HCT116 (cell line): ENCODE measurements around the gene MFN1.

Experiments used
- CEBPB ChIP-seq: IDR thresholded peaks from 2 replicates; pipeline ENCODE4 v1.6.1; 2012; ENCODE audit warnings: low read depth
- CTCF ChIP-seq, 3 experiments: fragments of 200-600 bp in 1 of 3; sonication (generic) in 1 of 3; IDR thresholded peaks in 2 of 3; conservative IDR thresholded peaks in 1 of 3; 2 replicates each; pipeline ENCODE4 v1.5.1; 2012 to 2017; ENCODE audit warnings: low read depth in 2 of 3, low read length in 2 of 3, antibody characterized with exemption in 1 of 3, borderline replicate concordance in 1 of 3, control low read depth in 1 of 3, mild to moderate bottlenecking in 1 of 3, mixed read lengths in 1 of 3, mixed run types in 1 of 3, moderate library complexity in 1 of 3; ENCODE audit not compliant: insufficient read depth in 1 of 3
- JUND ChIP-seq: IDR thresholded peaks from 2 replicates; pipeline ENCODE4 v1.6.1; 2012
- POLR2A ChIP-seq: IDR thresholded peaks from 2 replicates; pipeline ENCODE4 v1.7.0; 2011; ENCODE audit warnings: borderline replicate concordance; ENCODE audit not compliant: insufficient read depth, insufficient read length; ENCODE audit errors: extremely low read depth
- POLR2AphosphoS5 ChIP-seq: IDR thresholded peaks from 2 replicates; pipeline ENCODE4 v1.6.1; 2011; ENCODE audit warnings: mild to moderate bottlenecking, low read depth, low read length, moderate library complexity
- SRF ChIP-seq: IDR thresholded peaks from 2 replicates; pipeline ENCODE4 v1.6.1; 2012; ENCODE audit warnings: low read depth
- YY1 ChIP-seq: IDR thresholded peaks from 2 replicates; pipeline ENCODE4 v1.6.1; 2011; ENCODE audit warnings: low read length, low read depth, moderate library complexity, mild to moderate bottlenecking; ENCODE audit not compliant: insufficient replicate concordance; ENCODE audit errors: extremely low read depth
- ZBTB33 ChIP-seq: IDR thresholded peaks from 2 replicates; pipeline ENCODE4 v1.6.1; 2011; ENCODE audit warnings: mild to moderate bottlenecking, low read length, moderate library complexity; ENCODE audit not compliant: insufficient replicate concordance; ENCODE audit errors: extremely low read depth

- TF ChIP-seq POLR2A = no peak
- TF ChIP-seq ZBTB33 = no peak
- no peak for TF ChIP-seq POLR2AphosphoS5
- TF ChIP-seq CTCF (IDR thresholded peaks at IDR 0.05 in 2 of 3, conservative IDR thresholded peaks at IDR 0.05 in 1 of 3; ENCODE audit: borderline replicate concordance in 1 of 3, insufficient read depth in 1 of 3, low read depth in 2 of 3, low read length in 2 of 3) = no peak
- no peak for TF ChIP-seq JUND
- TF ChIP-seq SRF = no peak
- no peak for TF ChIP-seq YY1
- no peak for TF ChIP-seq CEBPB
Observed at GRCh38 chr3:179369621-179370020, 22.1 kb downstream of the MFN1 start.
